Neural cell (in vitro differentiated cells): Measurements from ENCODE around the gene LTBP1. TPM values are rescaled to one million over a fixed set of nuclear protein-coding genes. Genes with fewer than 3 reads are reported as not detected.

Experiments used
- H2AFZ ChIP-seq: fragments of 200-600, 300-800 bp; sonication (generic), shearing (Covaris generic); 2 replicates; pipeline ENCODE4 v1.6.0; 2014; ENCODE audit warnings: low read depth, mild to moderate bottlenecking, antibody characterized with exemption, low read length, moderate library complexity
- H3F3A ChIP-seq: fragments of 200-600 bp; shearing (Covaris generic); 2 replicates; pipeline ENCODE4 v1.6.1; 2016; ENCODE audit warnings: mild to moderate bottlenecking, moderate library complexity, mixed read lengths, antibody characterized with exemption, low read length; ENCODE audit not compliant: insufficient read depth, poor library complexity, severe bottlenecking
- H3K27ac ChIP-seq: fragments of 200-600, 300-800 bp; sonication (generic), shearing (Covaris generic); 2 replicates; pipeline ENCODE4 v1.5.1; 2014; ENCODE audit warnings: mild to moderate bottlenecking, low read length, moderate library complexity
- H3K27me3 ChIP-seq: fragments of 300-800, 200-600 bp; sonication (generic), shearing (Covaris generic); 2 replicates; pipeline ENCODE4 v1.6.0; 2014; ENCODE audit warnings: mild to moderate bottlenecking, low read depth, low read length, moderate library complexity; ENCODE audit not compliant: insufficient read depth
- H3K36me3 ChIP-seq: fragments of 300-800, 200-600 bp; sonication (generic), shearing (Covaris generic); 2 replicates; pipeline ENCODE4 v1.5.1; 2014; ENCODE audit warnings: mild to moderate bottlenecking, antibody characterized with exemption, low read length, moderate library complexity; ENCODE audit not compliant: insufficient read depth
- H3K4me2 ChIP-seq: fragments of 300-800, 200-600 bp; sonication (generic), shearing (Covaris generic); 2 replicates; pipeline ENCODE4 v1.6.0; 2014; ENCODE audit warnings: mild to moderate bottlenecking, low read length
- H3K4me3 ChIP-seq: fragments of 300-800, 200-600 bp; sonication (generic), shearing (Covaris generic); 2 replicates; pipeline ENCODE4 v1.5.1; 2014; ENCODE audit warnings: mild to moderate bottlenecking, low read length, moderate library complexity
- H3K79me2 ChIP-seq: fragments of 200-600 bp; shearing (Covaris generic); replicated peaks from 2 replicates; pipeline ENCODE4 v1.6.0; 2014; ENCODE audit warnings: mild to moderate bottlenecking, low read length, moderate library complexity; ENCODE audit not compliant: insufficient read depth
- H3K9ac ChIP-seq: fragments of 300-800, 200-600 bp; sonication (generic), shearing (Covaris generic); 2 replicates; pipeline ENCODE4 v1.6.1; 2016; ENCODE audit warnings: mild to moderate bottlenecking, low read length, mixed read lengths
- H3K9me2 ChIP-seq: fragments of 200-600 bp; shearing (Covaris generic); 2 replicates; pipeline ENCODE4 v1.6.1; 2016; ENCODE audit warnings: mild to moderate bottlenecking, low read length, mixed read lengths; ENCODE audit not compliant: insufficient read depth
- H3K9me3 ChIP-seq: fragments of 200-600, 300-800 bp; sonication (generic), shearing (Covaris generic); 2 replicates; pipeline ENCODE4 v1.6.1; 2016; ENCODE audit warnings: mild to moderate bottlenecking, mixed run types, low read length, moderate library complexity, mixed read lengths
- H4K20me1 ChIP-seq: fragments of 200-600 bp; shearing (Covaris generic); 2 replicates; pipeline ENCODE4 v1.6.1; 2016; ENCODE audit warnings: mild to moderate bottlenecking, mixed run types; ENCODE audit not compliant: insufficient read depth
- CTCF ChIP-seq: fragments of 450-650 bp; IDR thresholded peaks from 2 replicates; pipeline ENCODE4 v1.5.1; 2014; ENCODE audit warnings: antibody characterized with exemption, mild to moderate bottlenecking, moderate library complexity; ENCODE audit not compliant: poor library complexity, severe bottlenecking
- EP300 ChIP-seq: fragments of 450-650 bp; conservative IDR thresholded peaks from 2 replicates; pipeline ENCODE4 v1.6.1; 2014; ENCODE audit warnings: antibody characterized with exemption, mild to moderate bottlenecking, moderate library complexity; ENCODE audit not compliant: poor library complexity, severe bottlenecking
- EZH2 ChIP-seq: fragments of 200-600, 300-800 bp; shearing (Covaris generic), sonication (generic); IDR thresholded peaks from 2 replicates; pipeline ENCODE4 v1.6.1; 2014; ENCODE audit warnings: antibody characterized with exemption, low read length, borderline replicate concordance, mild to moderate bottlenecking; ENCODE audit not compliant: insufficient read depth, poor library complexity, severe bottlenecking
- MXI1 ChIP-seq: fragments of 450-650 bp; conservative IDR thresholded peaks from 2 replicates; pipeline ENCODE4 v1.6.1; 2014; ENCODE audit warnings: antibody characterized with exemption, mild to moderate bottlenecking; ENCODE audit not compliant: poor library complexity, severe bottlenecking
- POLR2AphosphoS5 ChIP-seq: IDR thresholded peaks from 2 replicates; pipeline ENCODE4 v1.6.1; 2012
- RAD21 ChIP-seq: fragments of 450-650 bp; conservative IDR thresholded peaks from 2 replicates; pipeline ENCODE4 v1.6.1; 2014; ENCODE audit warnings: antibody characterized with exemption, mild to moderate bottlenecking, moderate library complexity
- REST ChIP-seq: IDR thresholded peaks from 2 replicates; pipeline ENCODE4 v1.6.1; 2012; ENCODE audit warnings: borderline replicate concordance
- SMC3 ChIP-seq: fragments of 450-650 bp; conservative IDR thresholded peaks from 2 replicates; pipeline ENCODE4 v1.6.1; 2014; ENCODE audit warnings: antibody characterized with exemption, mild to moderate bottlenecking, moderate library complexity; ENCODE audit not compliant: poor library complexity
- TAF1 ChIP-seq: IDR thresholded peaks from 2 replicates; pipeline ENCODE4 v1.6.1; 2012; ENCODE audit warnings: low read depth
- polyA plus RNA-seq: library from polyadenylated mRNA; depleted of rRNA; stranded (reverse); fragments of >200 nt; gene quantifications from 2 replicates; pipeline ENCODE4 v1.2.3, GENCODE V29; 2014

LTBP1 gene
- polyA plus RNA-seq, 1 donor from 2014 or later = 1.8 TPM

DNA sequence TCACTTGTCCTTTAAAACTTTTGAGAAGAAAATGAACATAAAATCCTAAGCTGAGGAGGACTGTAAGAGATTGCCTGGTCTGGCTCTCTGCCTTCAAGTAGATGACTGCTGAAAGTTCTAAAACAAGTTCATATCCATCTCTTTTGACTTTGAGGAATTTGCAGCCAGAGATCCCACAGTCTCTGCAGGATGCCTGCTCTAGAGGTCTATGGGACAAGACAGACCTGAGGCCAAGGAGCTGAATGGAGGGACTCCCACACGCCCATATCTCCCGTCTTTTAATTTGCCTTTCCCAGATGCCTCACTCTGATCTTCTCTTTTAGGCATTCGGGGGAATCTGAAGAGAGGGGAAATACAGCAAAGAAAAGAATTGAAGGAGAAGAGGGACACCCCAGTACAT lies 273.8 kb downstream of the LTBP1 start:
- Histone ChIP-seq H3K79me2 (no peaks in the 10 kb centered on the region), H3K4me2 (no peak overlapping the region)
- TF ChIP-seq POLR2AphosphoS5 (no peak), REST (no peak), EP300 (no peak), MXI1 (no peak), EZH2 (no peak), CTCF (no peak), RAD21 (no peak), TAF1 (no peak), SMC3 (no peak)

DNA sequence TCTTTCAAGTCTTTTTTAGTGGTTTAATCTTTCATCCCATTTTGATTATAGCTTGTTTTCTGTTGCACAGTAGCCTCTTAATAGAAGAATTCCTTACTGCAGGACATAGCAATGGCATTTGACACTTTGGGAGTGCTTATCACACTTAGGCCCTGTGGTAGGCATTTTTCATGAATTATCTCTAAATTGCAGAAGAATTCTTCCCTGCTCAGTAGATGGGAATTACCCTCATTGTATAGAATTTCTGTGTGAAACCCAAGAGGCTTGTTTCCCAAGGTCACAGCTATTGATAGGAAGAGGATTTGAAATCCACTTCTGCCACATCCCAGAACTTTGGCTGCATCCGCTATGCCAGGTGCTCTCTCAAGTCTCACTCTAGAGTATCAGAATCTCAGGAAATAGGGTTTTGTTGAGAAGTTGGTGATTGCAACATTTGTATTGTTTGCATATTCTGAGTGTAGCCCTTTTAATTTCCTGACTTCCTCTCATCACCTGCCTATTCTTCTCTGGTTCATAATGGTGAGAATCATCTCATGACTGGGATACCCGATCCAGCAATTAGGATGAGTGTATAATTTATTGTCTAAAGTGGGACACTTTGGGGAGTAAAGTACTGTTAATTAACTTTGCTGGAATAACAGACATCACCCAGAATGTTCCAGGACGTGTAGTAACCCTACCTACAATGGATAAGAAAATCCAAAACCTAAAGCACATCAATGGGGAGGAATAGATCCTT lies 274.5 kb downstream of the LTBP1 start:
- Histone ChIP-seq H3K27me3 (no peaks in the 10 kb centered on the region), H3K79me2 (no peaks in the 10 kb centered on the region), H3K9ac (no peak overlapping the region), H3K4me3 (no peak overlapping the region), H3K27ac (no peak overlapping the region), H3F3A (no peaks in the 10 kb centered on the region), H3K9me3 (no peaks in the 10 kb centered on the region), H3K36me3 (no peaks in the 10 kb centered on the region), H3K4me2 (no peak overlapping the region), H2AFZ (no peak overlapping the region), H4K20me1 (no peaks in the 10 kb centered on the region), H3K9me2 (no peaks in the 10 kb centered on the region)
- no peak for TF ChIP-seq EP300
- no peak for TF ChIP-seq SMC3
- no peak for TF ChIP-seq EZH2
- no peak for TF ChIP-seq CTCF
- no peak for TF ChIP-seq TAF1
- no peak for TF ChIP-seq POLR2AphosphoS5
- TF ChIP-seq RAD21 = no peak
- TF ChIP-seq REST = no peak
- TF ChIP-seq MXI1 = no peak

More for the DNA sequence above, 273.8 kb downstream of the LTBP1 start:
- Histone ChIP-seq H2AFZ (no peak overlapping the region), H3F3A (no peaks in the 10 kb centered on the region), H3K9me2 (no peaks in the 10 kb centered on the region), H3K4me3 (no peak overlapping the region), H3K27ac (no peak overlapping the region), H3K36me3 (no peaks in the 10 kb centered on the region), H3K9ac (no peak overlapping the region), H3K27me3 (no peaks in the 10 kb centered on the region), H3K9me3 (no peaks in the 10 kb centered on the region), H4K20me1 (no peaks in the 10 kb centered on the region)
